HG02623 (cell line): ENCODE results near the gene SAP30.

ENCODE experiments used
- ATAC-seq: cut with Tn5 transposase; IDR thresholded peaks from one replicate; pipeline ENCODE4 v1.9.1; 2021; ENCODE audit warnings: moderate library complexity; ENCODE audit not compliant: unreplicated experiment

The SAP30 gene

GRCh38 chr4:173365359-173365996 lies 5.3 kb upstream of the SAP30 start:
- no peak for ATAC-seq

GRCh38 chr4:173367285-173367684 lies 3.5 kb upstream of the SAP30 start:
- ATAC-seq = no peak

- ATAC-seq = no peak
Observed at GRCh38 chr4:173367946-173368345, 2.8 kb upstream of the SAP30 start.

- ATAC-seq = peak; percentile 0
Observed at GRCh38 chr4:173370130-173370476, 651 bp upstream of the SAP30 start.

GRCh38 chr4:173371292-173372192 lies 788 bp downstream of the SAP30 start:
- ATAC-seq = peak; percentile 15

GRCh38 chr4:173374588-173374987 lies 3.8 kb downstream of the SAP30 start:
- ATAC-seq = no peak

- ATAC-seq = no peak
Observed at GRCh38 chr4:173379929-173380328, 9.2 kb downstream of the SAP30 start.

- ATAC-seq = no peak
Observed at GRCh38 chr4:173380987-173381386, 10.2 kb downstream of the SAP30 start.

GRCh38 chr4:173381610-173382009 lies 10.9 kb downstream of the SAP30 start:
- no peak for ATAC-seq

GRCh38 chr4:173382349-173382748 lies 11.6 kb downstream of the SAP30 start:
- ATAC-seq = no peak

- no peak for ATAC-seq
Observed at GRCh38 chr4:173386751-173387150, 16.0 kb downstream of the SAP30 start.

- no peak for ATAC-seq
Observed at GRCh38 chr4:173391701-173392100, 20.9 kb downstream of the SAP30 start.

- no peak for ATAC-seq
Observed at GRCh38 chr4:173397604-173398003, 26.9 kb downstream of the SAP30 start.

- ATAC-seq = no peak
Observed at GRCh38 chr4:173398220-173398619, 27.5 kb downstream of the SAP30 start.

- no peak for ATAC-seq
Observed at GRCh38 chr4:173398779-173399415, 28.1 kb downstream of the SAP30 start, which contains the start of gene SCRG1. Gene SCRG1 (minus strand): TSS chr4:173399116. CDS start chr4:173391414, 7,702 bp downstream.

- ATAC-seq = no peak
Observed at GRCh38 chr4:173401063-173401462, 30.3 kb downstream of the SAP30 start.

- no peak for ATAC-seq
Observed at GRCh38 chr4:173403051-173403450, 32.3 kb downstream of the SAP30 start.

GRCh38 chr4:173404296-173404865 lies 33.6 kb downstream of the SAP30 start:
- no peak for ATAC-seq

- ATAC-seq = peak; percentile 69
Observed at GRCh38 chr4:173405840-173406606, 35.3 kb downstream of the SAP30 start.

GRCh38 chr4:173410079-173410478 lies 39.3 kb downstream of the SAP30 start:
- ATAC-seq = no peak
